GM19193 (cell line): Measurements from ENCODE around the gene VPS8.

Source experiments
- POLR2A ChIP-seq: IDR thresholded peaks from 4 replicates; pipeline ENCODE4 v1.6.1; 2011; ENCODE audit not compliant: insufficient read depth, insufficient read length; ENCODE audit errors: extremely low read depth

Gene VPS8

GRCh38 chr3:184801241-184801785 is 10.7 kb upstream of the VPS8 start:
- no peak for TF ChIP-seq POLR2A

- TF ChIP-seq POLR2A, result no peak
These were observed 9.8 kb upstream of the VPS8 start for GRCh38 chr3:184802150-184802549.

GRCh38 chr3:184804801-184805200 is 7.2 kb upstream of the VPS8 start:
- no peak for TF ChIP-seq POLR2A

GRCh38 chr3:184805351-184806038 is 6.5 kb upstream of the VPS8 start:
- no peak for TF ChIP-seq POLR2A

GRCh38 chr3:184806567-184807271 is 5.2 kb upstream of the VPS8 start:
- TF ChIP-seq POLR2A, result no peak

GRCh38 chr3:184807549-184807948 is 4.4 kb upstream of the VPS8 start:
- no peak for TF ChIP-seq POLR2A

- TF ChIP-seq POLR2A, result no peak
These were observed 3.9 kb upstream of the VPS8 start for GRCh38 chr3:184808021-184808420.

- no peak for TF ChIP-seq POLR2A
These were observed 1.8 kb upstream of the VPS8 start for GRCh38 chr3:184810146-184810545.

GRCh38 chr3:184811034-184811433 is 932 bp upstream of the VPS8 start:
- TF ChIP-seq POLR2A, result no peak

- no peak for TF ChIP-seq POLR2A
These were observed 335 bp upstream of the VPS8 start for GRCh38 chr3:184811663-184811998.

- no peak for TF ChIP-seq POLR2A
These were observed 686 bp downstream of the VPS8 start for GRCh38 chr3:184812662-184813042.

GRCh38 chr3:184813357-184813756 is 1.4 kb downstream of the VPS8 start:
- no peak for TF ChIP-seq POLR2A

GRCh38 chr3:184814214-184814613 is 2.2 kb downstream of the VPS8 start:
- no peak for TF ChIP-seq POLR2A

- TF ChIP-seq POLR2A, result no peak
These were observed 3.3 kb downstream of the VPS8 start for GRCh38 chr3:184815046-184815930.

GRCh38 chr3:184816614-184817013 is 4.6 kb downstream of the VPS8 start:
- TF ChIP-seq POLR2A, result no peak
